K562 (cell line): Measurements from ENCODE around the gene ZKSCAN3. TPM values are rescaled to one million over a fixed set of nuclear protein-coding genes. Genes with fewer than 3 reads are reported as not detected.

ENCODE experiments used
- ARID2 ChIP-seq: fragments of 450-650 bp; IDR thresholded peaks from 2 replicates; pipeline ENCODE4 v1.6.1; 2017; ENCODE audit warnings: antibody characterized with exemption, mild to moderate bottlenecking
- ASH1L ChIP-seq: fragments of 450-650 bp; IDR thresholded peaks from 2 replicates; pipeline ENCODE4 v1.6.1; 2018; ENCODE audit warnings: borderline replicate concordance, mild to moderate bottlenecking, low read depth; ENCODE audit not compliant: partially characterized antibody
- ATF3 ChIP-seq, 2 experiments: fragments of 450-650 bp in 1 of 2; sonication (generic) in 1 of 2; formaldehyde crosslinking in 1 of 2; IDR thresholded peaks in 1 of 2; conservative IDR thresholded peaks in 1 of 2; 2 replicates each; pipeline versions ENCODE4 v1.6.1 to v1.8.1; 2016 to 2023; ENCODE audit warnings: mild to moderate bottlenecking in 2 of 2, moderate library complexity in 2 of 2, inconsistent platforms in 1 of 2, missing genetic modification reagents in 1 of 2
- BCL6 ChIP-seq: fragments of 250-450 bp; sonication (Bioruptor Pico); IDR thresholded peaks from 2 replicates; pipeline ENCODE4 v1.4.0; 2020
- CHCHD3 ChIP-seq: fragments of 250-450 bp; sonication (Bioruptor Pico); IDR thresholded peaks from 2 replicates; pipeline ENCODE4 v2.1.2; 2022; ENCODE audit warnings: mild to moderate bottlenecking
- DLX4 ChIP-seq: fragments of 250-450 bp; sonication (Bioruptor Pico); IDR thresholded peaks from 2 replicates; pipeline ENCODE4 v1.6.1; 2021; ENCODE audit warnings: mild to moderate bottlenecking
- ESRRA ChIP-seq: fragments of 450-650 bp; IDR thresholded peaks from 2 replicates; pipeline ENCODE4 v1.6.1; 2014; ENCODE audit warnings: low read depth, mild to moderate bottlenecking, moderate library complexity, borderline replicate concordance
- FOXJ3 ChIP-seq: sonication (generic); formaldehyde crosslinking; IDR thresholded peaks from 2 replicates; pipeline ENCODE4 v1.4.0; 2020; ENCODE audit warnings: mild to moderate bottlenecking, missing genetic modification reagents
- FOXP1 ChIP-seq: sonication (generic); formaldehyde crosslinking; IDR thresholded peaks from 2 replicates; pipeline ENCODE4 v1.8.0; 2022; ENCODE audit warnings: mild to moderate bottlenecking, missing genetic modification reagents
- HMBOX1 ChIP-seq: sonication (generic); IDR thresholded peaks from 2 replicates; pipeline ENCODE4 v1.6.1; 2016
- MTA1 ChIP-seq: fragments of 450-650 bp; IDR thresholded peaks from 2 replicates; pipeline ENCODE4 v1.6.1; 2017; ENCODE audit warnings: borderline replicate concordance
- NFYB ChIP-seq: IDR thresholded peaks from 2 replicates; pipeline ENCODE4 v1.6.1; 2011; ENCODE audit warnings: mild to moderate bottlenecking, moderate library complexity; ENCODE audit not compliant: insufficient read length; ENCODE audit errors: extremely low read depth
- RBM34 ChIP-seq: fragments of 200-400 bp; formaldehyde crosslinking; IDR thresholded peaks from 2 replicates; pipeline ENCODE4 v1.6.1; 2018; ENCODE audit warnings: low read length, borderline replicate concordance; ENCODE audit not compliant: insufficient read depth
- THRAP3 ChIP-seq: fragments of 450-650 bp; IDR thresholded peaks from 2 replicates; pipeline ENCODE4 v1.6.1; 2016; ENCODE audit warnings: mild to moderate bottlenecking, inconsistent platforms, borderline replicate concordance
- ZFP91 ChIP-seq: sonication (generic); formaldehyde crosslinking; IDR thresholded peaks from 2 replicates; pipeline ENCODE4 v1.8.0; 2022; ENCODE audit warnings: mild to moderate bottlenecking, missing genetic modification reagents
- ZNF140 ChIP-seq: fragments of 250-450 bp; sonication (Bioruptor Pico); IDR thresholded peaks from 2 replicates; pipeline ENCODE4 v1.8.0; 2021; ENCODE audit warnings: moderate library complexity, mild to moderate bottlenecking, inconsistent platforms
- ZNF436 ChIP-seq: fragments of 250-450, 450-650 bp; sonication (Bioruptor Pico); formaldehyde crosslinking; IDR thresholded peaks from 2 replicates; pipeline ENCODE4 v1.7.0; 2020; ENCODE audit warnings: mild to moderate bottlenecking
- ZNF551 ChIP-seq: fragments of 250-450 bp; sonication (Bioruptor Pico); IDR thresholded peaks from 2 replicates; pipeline ENCODE4 v1.5.0; 2021; ENCODE audit warnings: mild to moderate bottlenecking, moderate library complexity
- polyA plus RNA-seq, 8 experiments: library from polyadenylated mRNA; depleted of rRNA in 4 of 8; stranded (reverse) in 5 of 8; unstranded in 3 of 8; fragments of >200 nt; fragmentation: Nextera tagmentation in 2 of 8; fragmentation: Illumina TruSeq in 1 of 8; extraction: Ambion mirVana in 2 of 8; extraction: Trizol in 1 of 8; gene quantifications; 2 replicates each; pipeline versions ENCODE4 v1.2.1 to v1.2.3, GENCODE V29; 2011 to 2014; ENCODE audit warnings: inconsistent platforms in 1 of 8, missing spikeins in 1 of 8
- total RNA-seq, 7 experiments: library from RNA; depleted of rRNA in 6 of 7; stranded (reverse); fragments of >200 nt in 6 of 7; fragmentation: Illumina TruSeq in 2 of 7; extraction: Trizol in 2 of 7; gene quantifications; 2 replicates each; pipeline versions ENCODE4 v1.2.1 to v1.2.3, GENCODE V29; 2011 to 2021; ENCODE audit warnings: low replicate concordance in 1 of 7
- TF ChIP-seq, protein P1 (sequence below): fragments of 250-450 bp; sonication (Bioruptor Pico); IDR thresholded peaks from 2 replicates; pipeline ENCODE4 v1.4.0; 2020; ENCODE audit warnings: mild to moderate bottlenecking, moderate library complexity

ZKSCAN3 gene
- total and polyA plus RNA-seq, 9 of the 15 experiments (the other 6 are each of a cell fraction or from before 2014, with no cell fraction given): 3.0 to 12.4 (median 10.2) TPM

- TF ChIP-seq FOXJ3 (CRISPR knock-in tag) (no peak), DLX4 (no peak), ESRRA (no peak), FOXP1 (CRISPR knock-in tag) (0 out of 2 replicates have a peak, but pooled peaks have one; percentile 65), RBM34 (no peak), THRAP3 (no peak), ZNF551 (CRISPR knock-in tag) (no peak), ASH1L (no peak), ZFP91 (CRISPR knock-in tag) (no peak), ARID2 (no peak), NFYB (no peak), ZNF140 (CRISPR knock-in tag) (peak; percentile 86; the same call in 1 of the 2 replicates), BCL6 (CRISPR knock-in tag) (peak; percentile 93), ZNF436 (CRISPR knock-in tag) (no peak), HMBOX1 (no peak), MTA1 (peak; percentile 69), ATF3 (IDR thresholded peaks at IDR 0.05) (peak; percentile 64; the same call in 1 of the 2 replicates), ATF3 (CRISPR knock-in tag; conservative IDR thresholded peaks at IDR 0.05) (no peak), CHCHD3 (CRISPR knock-in tag) (no peak)
- TF ChIP-seq, protein P1, sequence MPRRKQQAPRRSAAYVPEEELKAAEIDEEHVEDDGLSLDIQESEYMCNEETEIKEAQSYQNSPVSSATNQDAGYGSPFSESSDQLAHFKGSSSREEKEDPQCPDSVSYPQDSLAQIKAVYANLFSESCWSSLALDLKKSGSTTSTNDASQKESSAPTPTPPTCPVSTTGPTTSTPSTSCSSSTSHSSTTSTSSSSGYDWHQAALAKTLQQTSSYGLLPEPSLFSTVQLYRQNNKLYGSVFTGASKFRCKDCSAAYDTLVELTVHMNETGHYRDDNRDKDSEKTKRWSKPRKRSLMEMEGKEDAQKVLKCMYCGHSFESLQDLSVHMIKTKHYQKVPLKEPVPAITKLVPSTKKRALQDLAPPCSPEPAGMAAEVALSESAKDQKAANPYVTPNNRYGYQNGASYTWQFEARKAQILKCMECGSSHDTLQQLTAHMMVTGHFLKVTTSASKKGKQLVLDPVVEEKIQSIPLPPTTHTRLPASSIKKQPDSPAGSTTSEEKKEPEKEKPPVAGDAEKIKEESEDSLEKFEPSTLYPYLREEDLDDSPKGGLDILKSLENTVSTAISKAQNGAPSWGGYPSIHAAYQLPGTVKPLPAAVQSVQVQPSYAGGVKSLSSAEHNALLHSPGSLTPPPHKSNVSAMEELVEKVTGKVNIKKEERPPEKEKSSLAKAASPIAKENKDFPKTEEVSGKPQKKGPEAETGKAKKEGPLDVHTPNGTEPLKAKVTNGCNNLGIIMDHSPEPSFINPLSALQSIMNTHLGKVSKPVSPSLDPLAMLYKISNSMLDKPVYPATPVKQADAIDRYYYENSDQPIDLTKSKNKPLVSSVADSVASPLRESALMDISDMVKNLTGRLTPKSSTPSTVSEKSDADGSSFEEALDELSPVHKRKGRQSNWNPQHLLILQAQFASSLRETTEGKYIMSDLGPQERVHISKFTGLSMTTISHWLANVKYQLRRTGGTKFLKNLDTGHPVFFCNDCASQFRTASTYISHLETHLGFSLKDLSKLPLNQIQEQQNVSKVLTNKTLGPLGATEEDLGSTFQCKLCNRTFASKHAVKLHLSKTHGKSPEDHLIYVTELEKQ (CRISPR knock-in tag): peak; percentile 96
Observed at GRCh38 chr6:28353981-28354676, 4.4 kb downstream of the ZKSCAN3 start (continued).
